Stimulated activated CD8-positive, alpha-beta memory T cell treated with anti-CD3 and anti-CD28 coated beads, Interleukin-4, amount 100 ng/mL, for 1 hour (primary cell): ENCODE data around the gene DUS2.
"Not testable (repeated sequence)": the region's sequence is repeated elsewhere in the genome, so short reads cannot be mapped to it uniquely, and the experiment has no call there.

ENCODE experiments used
- DNase-seq, 2 donors: peaks; one replicate each; pipeline ENCODE4 v3.0.0-alpha.2; 2020; ENCODE audit warnings: low read depth in 2 of 2, low spot score in 1 of 2

Gene DUS2

GRCh38 chr16:67998231-67998778 lies 24.8 kb upstream of the DUS2 start:
- not testable (repeated sequence) for DNase-seq

DNA sequence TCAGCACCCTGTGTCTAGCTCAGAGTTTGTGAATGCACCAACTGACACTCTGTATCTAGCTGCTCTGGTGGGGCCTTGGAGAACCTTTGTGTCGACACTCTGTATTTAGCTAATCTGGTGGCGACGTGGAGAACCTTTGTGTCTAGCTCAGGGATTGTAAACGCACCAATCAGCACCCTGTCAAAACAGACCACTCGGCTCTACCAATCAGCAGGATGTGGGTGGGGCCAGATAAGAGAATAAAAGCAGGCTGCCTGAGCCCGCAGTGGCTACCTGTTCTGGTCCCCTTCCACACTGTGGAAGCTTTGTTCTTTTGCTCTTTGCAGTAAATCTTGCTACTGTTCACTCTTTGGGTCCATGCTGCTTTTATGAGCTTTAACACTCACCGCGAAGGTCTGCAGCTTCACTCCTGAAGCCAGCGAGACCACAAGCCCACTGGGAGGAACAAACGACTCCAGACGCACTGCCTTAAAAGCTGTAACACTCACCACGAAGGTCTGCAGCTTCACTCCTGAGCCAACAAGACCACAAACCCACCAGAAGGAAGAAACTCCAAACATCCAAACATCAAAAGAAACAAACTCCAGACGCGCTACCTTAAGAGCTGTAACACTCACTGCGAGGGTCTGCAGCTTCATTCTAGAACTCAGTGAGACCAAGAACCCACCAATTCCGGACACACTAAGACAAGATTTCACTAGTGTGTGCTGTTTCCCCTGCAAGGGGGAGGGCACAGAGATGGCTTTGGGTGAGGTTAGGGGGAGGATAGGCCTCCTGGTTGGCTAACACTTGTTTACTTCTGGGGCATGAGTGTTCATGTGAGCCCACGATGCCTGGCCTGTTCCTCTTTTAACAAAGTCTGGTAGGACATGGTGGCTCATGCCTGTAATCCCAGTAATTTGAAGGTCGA lies 24.1 kb upstream of the DUS2 start, which contains the start of gene DPEP2:
DPEP2 (minus strand) TSS at position 706 of the 910 bp plus-strand sequence. CDS start 6,272 bp downstream, outside the sequence.
- not testable (repeated sequence) for DNase-seq

- no peak for DNase-seq
These were observed 23.1 kb upstream of the DUS2 start for GRCh38 chr16:67999985-68000384.

DNA sequence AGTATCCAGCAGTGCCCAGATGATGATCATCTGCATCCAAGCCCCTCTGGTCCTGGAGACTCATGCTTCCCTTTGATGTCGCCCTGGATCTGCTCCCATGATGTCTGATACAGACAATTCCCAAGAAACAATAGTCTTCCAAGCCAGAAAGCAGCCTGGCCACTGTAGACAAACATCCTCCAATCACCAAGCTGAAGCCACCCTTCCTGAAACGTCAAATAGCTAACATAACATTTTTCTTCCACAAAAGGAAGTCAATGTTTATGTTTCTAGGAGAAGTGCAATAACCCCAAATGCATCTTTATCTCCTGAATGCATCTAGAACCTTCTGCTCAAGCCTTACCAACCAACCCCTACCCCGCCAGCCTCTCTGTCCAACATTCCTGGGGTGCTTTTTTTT lies 22.6 kb upstream of the DUS2 start:
- DNase-seq = no peak

GRCh38 chr16:68003031-68003430 lies 20.1 kb upstream of the DUS2 start:
- DNase-seq = no peak

DNA sequence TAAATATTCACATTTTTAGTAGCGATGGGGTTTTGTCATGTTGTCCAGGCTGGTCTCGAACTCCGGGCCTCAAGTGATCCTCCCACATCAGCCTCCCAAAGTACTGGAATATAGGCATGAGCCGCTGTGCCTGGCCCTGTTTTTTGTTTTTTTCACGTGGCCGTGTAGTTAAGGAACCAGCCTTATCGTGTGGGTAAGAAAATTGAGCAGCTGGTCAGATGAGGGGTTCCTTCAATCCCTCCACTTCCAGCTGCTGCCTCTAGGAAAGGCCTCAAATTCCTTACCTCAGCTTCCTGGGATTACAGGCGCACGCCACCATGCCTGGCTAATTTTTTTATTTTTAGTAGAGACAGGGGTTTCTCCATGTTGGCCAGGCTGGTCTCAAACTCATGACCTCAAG lies 17.9 kb upstream of the DUS2 start:
- DNase-seq = no peak

DNA sequence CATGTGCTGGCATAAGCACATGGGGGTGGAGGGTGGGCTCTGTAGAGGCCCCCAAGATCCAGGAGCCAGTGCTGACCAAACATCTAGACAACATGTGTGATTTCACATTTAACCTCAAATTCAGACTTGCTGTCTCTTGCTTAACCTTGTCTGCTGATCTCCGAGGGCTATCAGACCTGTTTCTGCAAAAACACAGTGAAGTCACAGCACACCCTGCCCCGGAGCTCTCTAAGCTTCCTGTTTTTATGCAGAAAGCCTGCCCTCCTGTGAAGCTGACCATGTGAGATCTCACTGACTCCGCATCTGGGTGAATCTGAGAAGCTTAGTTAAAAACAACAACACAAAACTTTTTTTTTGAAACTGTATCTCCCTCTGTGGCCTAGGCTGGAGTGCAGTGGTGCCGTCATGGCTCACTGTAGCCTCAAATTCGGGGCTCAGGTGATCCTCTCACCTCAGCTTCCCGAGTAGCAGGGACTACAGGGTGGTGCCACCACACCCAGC lies 17.2 kb upstream of the DUS2 start:
- no peak for DNase-seq

DNA sequence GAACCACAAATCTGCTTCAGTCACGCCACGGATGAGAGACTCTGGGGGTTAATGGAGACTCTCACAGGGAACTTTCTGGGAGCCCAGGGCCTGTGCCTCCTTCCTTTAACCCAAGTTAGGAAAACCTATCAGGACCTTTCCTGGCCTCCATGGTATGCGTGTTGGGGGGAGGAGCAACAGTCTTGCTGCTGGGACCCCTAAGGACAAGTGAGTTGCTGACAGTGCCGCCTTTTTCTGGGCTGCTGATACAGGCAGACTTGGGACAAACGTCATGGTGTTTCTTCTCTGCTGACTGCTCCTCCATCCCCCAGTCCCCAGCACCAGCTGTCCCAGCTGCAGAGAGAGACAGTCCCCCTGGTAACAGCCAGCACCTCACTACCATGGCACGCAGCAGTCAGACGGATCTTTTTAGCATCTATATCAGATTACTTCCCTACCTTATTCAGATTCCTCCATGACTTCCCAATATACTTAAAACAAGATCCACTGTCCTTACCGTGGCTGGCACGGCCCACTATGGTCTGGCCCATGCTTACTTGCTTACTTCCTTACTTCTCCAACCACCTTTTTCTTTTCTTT lies 13.8 kb upstream of the DUS2 start:
- DNase-seq = no peak

DNA sequence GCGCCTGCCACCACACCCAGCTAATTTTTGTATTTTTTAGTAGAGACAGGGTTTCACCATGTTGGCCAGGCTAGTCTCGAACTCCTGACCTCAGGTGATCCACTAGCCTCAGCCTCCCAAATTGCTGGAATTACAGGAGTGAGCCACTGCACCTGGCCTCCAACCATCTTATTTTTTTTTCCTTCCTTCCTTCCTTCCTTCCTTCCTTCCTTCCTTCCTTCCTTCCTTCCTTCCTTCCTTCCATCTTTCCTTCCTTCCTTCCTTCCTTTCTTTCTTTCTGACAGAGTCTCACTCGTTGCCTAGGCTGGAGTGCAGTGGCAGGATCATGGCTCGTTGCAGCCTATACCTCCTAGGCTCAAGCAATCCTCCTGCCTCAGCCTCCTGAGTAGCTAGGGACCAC lies 13.2 kb upstream of the DUS2 start:
- not testable (repeated sequence) for DNase-seq

GRCh38 chr16:68013440-68013839 lies 9.6 kb upstream of the DUS2 start:
- no peak for DNase-seq

- DNase-seq = no peak
These were observed 7.4 kb upstream of the DUS2 start, which contains the start of gene DPEP2NB for GRCh38 chr16:68015681-68016080. DPEP2NB (minus strand) TSS chr16:68015911; CDS start chr16:68015770, 141 bp downstream.

DNA sequence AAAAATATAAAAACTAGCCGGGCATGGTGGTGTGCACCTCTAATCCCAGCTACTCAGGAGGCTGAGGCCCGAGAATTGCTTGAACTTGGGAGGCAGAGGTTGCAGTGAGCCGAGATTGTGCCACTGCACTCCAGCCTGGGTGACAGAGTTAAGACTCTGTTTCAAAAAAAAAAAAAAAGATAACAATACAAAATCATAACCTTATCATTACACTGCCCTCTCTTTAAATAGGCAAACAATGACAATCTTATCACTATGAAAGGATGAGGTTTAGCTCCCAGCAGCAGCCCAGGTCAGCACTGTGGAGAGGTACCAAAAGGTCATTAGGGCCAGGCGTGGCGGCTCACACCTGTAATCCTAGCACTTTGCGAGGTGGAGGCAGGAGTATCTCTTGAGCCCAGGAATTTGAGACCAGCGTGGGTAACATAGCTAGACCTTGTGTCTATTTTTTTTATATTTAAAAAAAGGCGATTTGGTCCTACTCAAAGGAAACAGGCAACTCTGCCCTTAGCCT lies 3.9 kb upstream of the DUS2 start:
- DNase-seq = no peak

DNA sequence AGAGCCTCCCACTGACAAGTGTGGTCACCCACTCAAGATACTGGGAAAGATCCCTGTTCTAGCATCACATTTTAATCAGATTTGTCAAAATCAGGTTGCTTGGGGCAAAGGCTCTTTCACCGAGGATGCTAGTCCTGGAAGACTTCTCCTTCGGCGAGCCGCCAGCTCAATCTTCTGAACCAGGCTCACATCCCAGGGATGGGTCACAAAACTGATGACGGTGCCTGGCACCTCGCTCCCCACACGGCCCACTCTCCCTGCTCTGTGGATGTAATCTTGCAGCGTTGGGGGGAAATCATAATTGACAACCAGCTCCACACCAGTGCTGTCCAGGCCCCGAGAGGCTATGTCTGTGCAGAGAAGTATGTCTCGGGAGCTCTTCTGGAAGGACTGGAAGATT lies 1.6 kb upstream of the DUS2 start:
- no peak for DNase-seq

DNA sequence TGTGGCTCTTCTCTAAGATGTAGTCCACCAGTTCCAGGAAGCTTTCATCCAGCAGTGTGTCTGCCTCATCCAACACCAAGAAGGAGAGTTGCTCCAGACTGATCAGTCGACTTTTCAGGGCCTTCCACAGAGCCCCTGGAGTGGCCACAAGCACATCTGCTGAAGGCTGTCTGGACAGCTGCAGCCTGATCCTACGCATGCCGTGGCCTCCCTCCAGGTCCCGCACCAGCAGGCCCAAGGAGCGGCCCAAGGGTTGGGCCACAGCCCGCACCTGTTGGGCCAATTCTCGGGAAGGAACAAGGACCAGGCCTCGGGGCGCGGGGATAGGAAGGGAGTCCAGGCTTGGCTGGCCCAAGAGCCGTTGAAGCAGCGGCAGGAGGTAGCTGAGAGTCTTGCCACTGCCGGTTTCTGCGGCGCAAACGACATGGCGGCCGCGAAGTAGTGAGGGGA lies 781 bp upstream of the DUS2 start:
- DNase-seq = no peak

- DNase-seq = no peak
These were observed 5.9 kb downstream of the DUS2 start for GRCh38 chr16:68028996-68029395.

- not testable (repeated sequence) for DNase-seq
These were observed 7.0 kb downstream of the DUS2 start for GRCh38 chr16:68030108-68030507.

GRCh38 chr16:68031951-68032350 lies 8.9 kb downstream of the DUS2 start:
- no peak for DNase-seq

DNA sequence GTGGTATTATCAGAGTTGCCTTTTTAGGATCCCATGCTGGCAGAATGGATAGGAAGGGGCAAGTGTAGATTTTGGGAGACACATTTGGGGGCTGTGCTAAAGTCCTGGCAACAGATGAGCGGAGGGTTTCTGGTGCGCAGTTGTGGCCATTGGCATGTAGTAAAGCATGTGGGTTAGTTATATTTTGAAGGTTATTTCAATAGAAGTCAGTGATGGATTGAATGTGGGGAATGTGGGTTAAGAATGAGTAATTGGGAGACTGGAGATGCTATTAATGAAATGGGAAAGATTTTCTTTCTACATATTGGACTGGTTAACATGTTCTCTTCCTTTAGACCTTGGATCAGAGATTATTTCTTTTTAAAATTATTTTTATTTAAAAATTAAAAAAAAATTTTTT lies 10.0 kb downstream of the DUS2 start:
- no peak for DNase-seq

DNA sequence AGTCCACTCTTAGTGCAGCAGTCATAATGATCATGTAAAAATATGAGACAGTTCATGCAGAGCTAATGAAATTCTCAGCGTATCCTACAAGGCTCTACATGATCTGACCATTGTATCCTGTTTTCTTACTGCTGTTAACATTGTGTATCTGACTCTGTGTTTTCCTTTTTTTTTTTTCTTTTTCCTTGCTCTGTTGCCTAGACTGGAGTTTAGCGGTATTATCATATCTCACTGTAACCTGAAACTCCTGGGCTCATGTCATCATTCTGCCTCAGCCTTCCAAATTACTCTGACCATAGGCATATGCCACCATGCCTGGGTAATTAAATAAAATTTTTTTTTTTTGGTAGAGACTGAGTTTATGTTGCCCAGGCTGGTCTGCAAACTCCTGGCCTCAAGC lies 12.1 kb downstream of the DUS2 start:
- no peak for DNase-seq

GRCh38 chr16:68037841-68038597 lies 14.9 kb downstream of the DUS2 start:
- no peak for DNase-seq
